ENCODE measurements around the gene CORT.

DNA sequence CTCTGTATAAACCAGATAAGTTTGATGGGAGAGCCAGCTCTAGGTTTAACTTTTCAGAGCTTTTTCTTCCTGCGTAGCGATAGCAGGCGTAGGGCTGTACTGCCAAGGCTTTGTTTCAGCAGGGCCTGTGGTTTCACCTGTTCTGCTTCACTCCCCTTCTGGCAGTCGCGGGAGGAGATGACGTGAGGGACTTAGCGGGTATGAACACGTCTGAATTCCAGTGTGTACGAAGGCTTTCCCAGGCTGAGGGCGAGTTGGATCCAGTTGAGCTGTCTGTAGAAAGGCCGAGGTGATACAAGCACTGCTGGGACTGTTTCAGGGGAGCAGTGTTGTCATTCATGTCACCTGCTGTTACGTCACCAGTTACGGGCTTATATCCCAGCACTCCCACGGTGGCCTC, 46.1 kb downstream of the CORT start:
- no peak for TF ChIP-seq POLR2AphosphoS5 (IDR thresholded peaks at IDR 0.05)
- TF ChIP-seq, protein P1, sequence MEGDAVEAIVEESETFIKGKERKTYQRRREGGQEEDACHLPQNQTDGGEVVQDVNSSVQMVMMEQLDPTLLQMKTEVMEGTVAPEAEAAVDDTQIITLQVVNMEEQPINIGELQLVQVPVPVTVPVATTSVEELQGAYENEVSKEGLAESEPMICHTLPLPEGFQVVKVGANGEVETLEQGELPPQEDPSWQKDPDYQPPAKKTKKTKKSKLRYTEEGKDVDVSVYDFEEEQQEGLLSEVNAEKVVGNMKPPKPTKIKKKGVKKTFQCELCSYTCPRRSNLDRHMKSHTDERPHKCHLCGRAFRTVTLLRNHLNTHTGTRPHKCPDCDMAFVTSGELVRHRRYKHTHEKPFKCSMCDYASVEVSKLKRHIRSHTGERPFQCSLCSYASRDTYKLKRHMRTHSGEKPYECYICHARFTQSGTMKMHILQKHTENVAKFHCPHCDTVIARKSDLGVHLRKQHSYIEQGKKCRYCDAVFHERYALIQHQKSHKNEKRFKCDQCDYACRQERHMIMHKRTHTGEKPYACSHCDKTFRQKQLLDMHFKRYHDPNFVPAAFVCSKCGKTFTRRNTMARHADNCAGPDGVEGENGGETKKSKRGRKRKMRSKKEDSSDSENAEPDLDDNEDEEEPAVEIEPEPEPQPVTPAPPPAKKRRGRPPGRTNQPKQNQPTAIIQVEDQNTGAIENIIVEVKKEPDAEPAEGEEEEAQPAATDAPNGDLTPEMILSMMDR (IDR thresholded peaks at IDR 0.05): no peak
